H1 (cell line): Measurements from ENCODE around the gene PRF1. TPM values are rescaled to one million over a fixed set of nuclear protein-coding genes. Genes with fewer than 3 reads are reported as not detected.
A peak's percentile ranks its signal among the peaks of the same experiment; 100 is the strongest.

Experiments
- CTCF ChIA-PET: fragments of 300-600 bp; sonication (Branson Sonifier 250); formaldehyde crosslinking; loops from one replicate; lab custom pipeline; 2021; ENCODE audit not compliant: partially characterized antibody; lab: Charles Lee
- POLR2A ChIA-PET: fragments of 300-600 bp; sonication (Branson Sonifier 250); formaldehyde crosslinking; loops from one replicate; lab custom pipeline; 2021; ENCODE audit warnings: inconsistent platforms; ENCODE audit not compliant: partially characterized antibody; lab: Charles Lee
- DNase-seq, 2 experiments: peaks; one replicate each; pipeline versions ENCODE4 v3.0.0 to v3.0.0-alpha.2; 2010 to 2022; ENCODE audit warnings: low spot score in 2 of 2, low read depth in 1 of 2, mixed read lengths in 1 of 2
- FAIRE-seq: peaks from 2 replicates; lab custom pipeline; 2011; peaks lifted over from hg19 to GRCh38; lab: Jason Lieb, UNC
- H2AFZ ChIP-seq: 2 replicates; pipeline ENCODE4 v1.8.1; 2012; ENCODE audit warnings: low read length, inconsistent platforms
- H2AK5ac ChIP-seq: 2 replicates; pipeline ENCODE4 v1.6.1; 2013; ENCODE audit warnings: low read depth, low read length
- H2BK120ac ChIP-seq: replicated peaks from 2 replicates; pipeline ENCODE3; 2013; ENCODE audit warnings: low read depth, low read length, inconsistent platforms
- H2BK12ac ChIP-seq: 2 replicates; pipeline ENCODE4 v1.6.1; 2013; ENCODE audit warnings: low read depth, low read length
- H2BK15ac ChIP-seq: 2 replicates; pipeline ENCODE4 v1.6.1; 2013; ENCODE audit warnings: low read length
- H2BK20ac ChIP-seq: 2 replicates; pipeline ENCODE4 v1.6.1; 2013; ENCODE audit warnings: low read length
- H2BK5ac ChIP-seq: 2 replicates; pipeline ENCODE4 v1.6.1; 2013; ENCODE audit warnings: low read depth, low read length
- H3K14ac ChIP-seq: 2 replicates; pipeline ENCODE4 v1.6.1; 2013; ENCODE audit warnings: inconsistent platforms; ENCODE audit not compliant: insufficient read length
- H3K18ac ChIP-seq: 2 replicates; pipeline ENCODE4 v1.6.1; 2013; ENCODE audit warnings: low read length; ENCODE audit errors: extremely low read depth
- H3K23ac ChIP-seq: 2 replicates; pipeline ENCODE4 v1.6.1; 2013; ENCODE audit warnings: inconsistent platforms; ENCODE audit not compliant: insufficient read length
- H3K23me2 ChIP-seq: 2 replicates; pipeline ENCODE4 v1.6.1; 2013; ENCODE audit warnings: low read depth, low read length
- H3K27ac ChIP-seq: 2 replicates; pipeline ENCODE4 v1.6.1; 2011; ENCODE audit warnings: low read depth, low read length, inconsistent platforms
- H3K27me3 ChIP-seq, 4 experiments: replicated peaks in 1 of 4; 1 replicate in 1 of 4; 2 replicates in 3 of 4; pipeline versions ENCODE4 v1.6.1 to v1.8.1; 2011 to 2013; ENCODE audit warnings: low read length in 3 of 4, mild to moderate bottlenecking in 3 of 4, inconsistent platforms in 2 of 4, mixed read lengths in 2 of 4, moderate library complexity in 1 of 4; ENCODE audit not compliant: control insufficient read depth in 3 of 4, insufficient read depth in 3 of 4; ENCODE audit errors: extremely low read depth in 1 of 4
- H3K36me3 ChIP-seq, 4 experiments: 2 replicates each; pipeline versions ENCODE4 v1.6.1 to v1.8.1; 2011 to 2013; ENCODE audit warnings: mild to moderate bottlenecking in 4 of 4, low read length in 3 of 4, moderate library complexity in 2 of 4, control low read depth in 1 of 4, inconsistent platforms in 1 of 4; ENCODE audit not compliant: insufficient read depth in 4 of 4, control insufficient read depth in 2 of 4
- H3K4ac ChIP-seq: replicated peaks from 2 replicates; pipeline ENCODE3; 2013; ENCODE audit warnings: low read length, low read depth, mixed read lengths, inconsistent platforms; ENCODE audit not compliant: insufficient read length
- H3K4me1 ChIP-seq, 4 experiments: replicated peaks in 1 of 4; 1 replicate in 1 of 4; 2 replicates in 3 of 4; pipeline versions ENCODE4 v1.6.1 to v1.8.1; 2011 to 2013; ENCODE audit warnings: low read length in 3 of 4, inconsistent platforms in 2 of 4, mixed read lengths in 1 of 4; ENCODE audit not compliant: insufficient read depth in 4 of 4, control insufficient read depth in 3 of 4
- H3K4me2 ChIP-seq, 2 experiments: 2 replicates each; pipeline versions ENCODE4 v1.6.1 to v1.8.1; 2011 to 2013; ENCODE audit warnings: low read depth in 2 of 2, low read length in 2 of 2, control low read depth in 1 of 2, inconsistent platforms in 1 of 2, mild to moderate bottlenecking in 1 of 2; ENCODE audit not compliant: insufficient read depth in 1 of 2
- H3K4me3 ChIP-seq, 4 experiments: fragments of 200-600, 300-600 bp in 1 of 4; sonication (generic), shearing (Covaris generic), sonication (Bioruptor Twin) in 1 of 4; 2 replicates each; pipeline versions ENCODE4 v1.5.1 to v1.8.1; 2011 to 2016; ENCODE audit warnings: low read length in 4 of 4, low read depth in 3 of 4, control low read depth in 2 of 4, inconsistent platforms in 2 of 4, mild to moderate bottlenecking in 2 of 4, mixed read lengths in 1 of 4, moderate library complexity in 1 of 4; ENCODE audit not compliant: insufficient read depth in 2 of 4; ENCODE audit errors: extremely low read depth in 1 of 4
- H3K56ac ChIP-seq: replicated peaks from 2 replicates; pipeline ENCODE3; 2013; ENCODE audit warnings: low read depth, mild to moderate bottlenecking, mixed read lengths, low read length, inconsistent platforms; ENCODE audit not compliant: insufficient read length
- H3K79me1 ChIP-seq: 2 replicates; pipeline ENCODE4 v1.6.1; 2013; ENCODE audit warnings: low read depth, low read length, control low read depth
- H3K79me2 ChIP-seq, 2 experiments: 2 replicates each; pipeline versions ENCODE4 v1.6.1 to v1.8.1; 2012 to 2013; ENCODE audit warnings: low read length in 2 of 2, mild to moderate bottlenecking in 2 of 2, inconsistent platforms in 1 of 2; ENCODE audit not compliant: insufficient read depth in 2 of 2, control insufficient read depth in 1 of 2
- H3K9ac ChIP-seq, 4 experiments: replicated peaks in 1 of 4; 1 replicate in 1 of 4; 2 replicates in 3 of 4; pipeline versions ENCODE4 v1.6.1 to v1.8.1; 2011 to 2013; ENCODE audit warnings: low read depth in 3 of 4, low read length in 3 of 4, control low read depth in 2 of 4, mild to moderate bottlenecking in 2 of 4, moderate library complexity in 2 of 4, inconsistent platforms in 1 of 4; ENCODE audit errors: extremely low read depth in 1 of 4
- H3K9me3 ChIP-seq, 2 experiments: 2 replicates each; pipeline versions ENCODE4 v1.6.1 to v1.8.1; 2012 to 2013; ENCODE audit warnings: mild to moderate bottlenecking in 2 of 2, moderate library complexity in 2 of 2, control low read depth in 1 of 2, inconsistent platforms in 1 of 2, low read depth in 1 of 2, low read length in 1 of 2, mixed read lengths in 1 of 2; ENCODE audit not compliant: insufficient read depth in 2 of 2
- H4K20me1 ChIP-seq, 2 experiments: replicated peaks in 1 of 2; 2 replicates each; pipeline versions ENCODE3 to v1.8.1; 2011 to 2013; ENCODE audit warnings: inconsistent platforms in 2 of 2, low read length in 2 of 2, mild to moderate bottlenecking in 1 of 2; ENCODE audit not compliant: insufficient read depth in 2 of 2, control insufficient read depth in 1 of 2
- H4K5ac ChIP-seq: 2 replicates; pipeline ENCODE4 v1.6.1; 2013; ENCODE audit warnings: low read length, low read depth, mixed read lengths, inconsistent platforms; ENCODE audit not compliant: insufficient read length
- H4K8ac ChIP-seq: 2 replicates; pipeline ENCODE4 v1.8.0; 2013; ENCODE audit warnings: mild to moderate bottlenecking, moderate library complexity, low read length, inconsistent platforms; ENCODE audit not compliant: insufficient read depth; ENCODE audit errors: extremely low read depth
- H4K91ac ChIP-seq: replicated peaks from 2 replicates; pipeline ENCODE3; 2013; ENCODE audit warnings: low read length, mixed read lengths, inconsistent platforms; ENCODE audit not compliant: insufficient read length
- CEBPB ChIP-seq: IDR thresholded peaks from 2 replicates; pipeline ENCODE4 v1.6.1; 2012; ENCODE audit warnings: low read depth, low read length
- NRF1 ChIP-seq: IDR thresholded peaks from 2 replicates; pipeline ENCODE4 v1.6.1; 2011; ENCODE audit warnings: mild to moderate bottlenecking, low read depth, low read length, improper control_type of control experiment
- POLR2AphosphoS5 ChIP-seq: IDR thresholded peaks from 2 replicates; pipeline ENCODE4 v1.6.1; 2011; ENCODE audit warnings: low read depth, low read length
- POU5F1 ChIP-seq: IDR thresholded peaks from 2 replicates; pipeline ENCODE4 v1.6.1; 2011; ENCODE audit warnings: low read depth, mild to moderate bottlenecking, low read length, moderate library complexity
- RNF2 ChIP-seq: fragments of 200-900, 300-1000 bp; sonication (generic); IDR thresholded peaks from 2 replicates; pipeline ENCODE4 v1.7.1; 2016; ENCODE audit warnings: borderline replicate concordance, low read depth, mild to moderate bottlenecking, antibody characterized with exemption, low read length; ENCODE audit not compliant: poor library complexity, severe bottlenecking; ENCODE audit errors: missing control alignments
- SIRT6 ChIP-seq: IDR thresholded peaks from one replicate; pipeline ENCODE4 v1.7.1; 2012; ENCODE audit warnings: low read length, inconsistent platforms
- SIX5 ChIP-seq: IDR thresholded peaks from 2 replicates; pipeline ENCODE4 v1.6.1; 2011; ENCODE audit warnings: mild to moderate bottlenecking, low read depth, low read length
- SP2 ChIP-seq: IDR thresholded peaks from 2 replicates; pipeline ENCODE4 v1.6.1; 2012; ENCODE audit warnings: mild to moderate bottlenecking, low read length, inconsistent platforms
- ZNF274 ChIP-seq: IDR thresholded peaks from 2 replicates; pipeline ENCODE4 v1.7.0; 2012; ENCODE audit warnings: low read length, borderline replicate concordance; ENCODE audit errors: extremely low read depth
- WGBS, 2 experiments: shearing (Covaris generic) in 1 of 2; methylation state at CpG; one replicate each; pipeline versions ENCODE4 v1.1.6 to v1.1.7; 2013 to 2015; ENCODE audit warnings: low lambda C conversion rate in 2 of 2, mixed read lengths in 2 of 2, inconsistent platforms in 1 of 2, low coverage in 1 of 2, missing lambda C conversion rate in 1 of 2; ENCODE audit not compliant: insufficient replicate concordance in 2 of 2, insufficient coverage in 1 of 2, insufficient read length in 1 of 2; ENCODE audit errors: extremely low coverage in 1 of 2, missing lambda C conversion rate in 1 of 2; 5-methylcytosine and 5-hydroxymethylcytosine counted together
- polyA plus RNA-seq, 7 experiments: library from polyadenylated mRNA; depleted of rRNA in 3 of 7; stranded (reverse) in 5 of 7; unstranded in 2 of 7; fragments of >200 nt in 5 of 7; fragments of 200-250 nt in 2 of 7; gene quantifications; 1 replicate in 5 of 7; 2 replicates in 1 of 7; 4 replicates in 1 of 7; pipeline versions ENCODE4 v1.2.1 to v1.2.3, GENCODE V29; 2011 to 2013; ENCODE audit warnings: missing spikeins in 2 of 7, mixed read lengths in 2 of 7
- total RNA-seq: library from RNA; stranded (reverse); fragmentation: NEBNext Ultra II Directional; extraction: Animal tissue kit (Norgen Biotek cat#: 25700); gene quantifications from 2 replicates; pipeline ENCODE4 v1.2.1, GENCODE V29; 2021
- TF ChIP-seq, protein P1 (sequence below): IDR thresholded peaks from 2 replicates; pipeline ENCODE4 v1.6.1; 2011; ENCODE audit warnings: low read depth, mild to moderate bottlenecking, low read length; ENCODE audit not compliant: insufficient read depth

PRF1 gene
- total and polyA plus RNA-seq, 2 of the 8 experiments (the other 6 are each of a cell fraction or from before 2014, with no cell fraction given), result 0.15 TPM; not detected in 1

GRCh38 chr10:70584366-70584765 is 18.2 kb downstream of the PRF1 start:
- Histone ChIP-seq H3K79me2 (no peaks in the 10 kb centered on the region), H3K79me1 (no peaks in the 10 kb centered on the region), H3K27me3 (no peaks in the 10 kb centered on the region), H3K4me3 (no peak overlapping the region), H2AFZ (no peak overlapping the region), H4K20me1 (no peaks in the 10 kb centered on the region), H3K18ac (no peak overlapping the region; the same call in 1 of the 2 replicates), H3K56ac (no peak overlapping the region), H2AK5ac (no peak overlapping the region), H2BK15ac (no peak overlapping the region), H3K4me2 (peak overlapping the region in 1 of 2 experiments; percentile 7; a peak in 1 of 4 replicates), H3K27ac (no peak overlapping the region), H2BK120ac (no peak overlapping the region), H3K23ac (no peak overlapping the region), H3K36me3 (no peaks in the 10 kb centered on the region), H3K23me2 (no peaks in the 10 kb centered on the region), H4K91ac (no peak overlapping the region), H4K5ac (no peak overlapping the region), H3K14ac (no peak overlapping the region), H3K4ac (no peak overlapping the region), H2BK20ac (no peak overlapping the region), H2BK12ac (no peak overlapping the region), H3K9ac (no peak overlapping the region), H3K9me3 (no peaks in the 10 kb centered on the region), H4K8ac (no peak overlapping the region), H3K4me1 (peaks cover 0 to 6% (median 4%) of the 10 kb centered on the region in 4 experiments; a peak in 5 of 7 replicates), H2BK5ac (no peak overlapping the region)
- FAIRE-seq (no peak), DNase-seq (no peak)
- CTCF ChIA-PET, result interaction anchor here (0.7 to 7.4 kb wide), 9 partner anchors 12 to 235 kb away, joined by 3 to 47 read pairs (median 4); no protein-coding TSS in a partner anchor
- WGBS, 2 experiments, result 89% methylated on average over 11 of the region's 11 CpGs; no CpG with 5 or more reads in 1 of the 2 experiments
- TF ChIP-seq, protein P1, sequence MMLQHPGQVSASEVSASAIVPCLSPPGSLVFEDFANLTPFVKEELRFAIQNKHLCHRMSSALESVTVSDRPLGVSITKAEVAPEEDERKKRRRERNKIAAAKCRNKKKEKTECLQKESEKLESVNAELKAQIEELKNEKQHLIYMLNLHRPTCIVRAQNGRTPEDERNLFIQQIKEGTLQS, result no peak
- no peak for TF ChIP-seq CEBPB
- TF ChIP-seq POLR2AphosphoS5, result no peak
- TF ChIP-seq NRF1, result no peak
- no peak for TF ChIP-seq ZNF274
- no peak for TF ChIP-seq SIRT6
- TF ChIP-seq POU5F1, result no peak
- no peak for TF ChIP-seq RNF2
- no peak for TF ChIP-seq SIX5
- no peak for TF ChIP-seq SP2
- POLR2A ChIA-PET, result interaction anchor here (1.3 kb wide), 1 partner anchor 11 kb away, joined by 3 read pairs; no protein-coding TSS in a partner anchor
